Measurements from ENCODE around the gene DCAF8L1.
"Not testable (repeated sequence)": the region's sequence is repeated elsewhere in the genome, so short reads cannot be mapped to it uniquely, and the experiment has no call there.

The DCAF8L1 gene

GRCh38 chrX:27981349-27981748, at the start of gene DCAF8L1:
Gene DCAF8L1 (minus strand): TSS chrX:27981449. CDS start chrX:27981334, 115 bp downstream.
- DNase-seq = no peak

- no peak for DNase-seq
Observed at GRCh38 chrX:28022371-28022770, 41.1 kb upstream of the DCAF8L1 start.

GRCh38 chrX:28016823-28017222, 35.6 kb upstream of the DCAF8L1 start:
- no peak for DNase-seq

- no peak for DNase-seq
Observed at GRCh38 chrX:28015993-28016392, 34.7 kb upstream of the DCAF8L1 start.

GRCh38 chrX:28010875-28011274, 29.6 kb upstream of the DCAF8L1 start:
- no peak for DNase-seq

GRCh38 chrX:27998666-27999065, 17.4 kb upstream of the DCAF8L1 start:
- no peak for DNase-seq

- DNase-seq = no peak
Observed at GRCh38 chrX:27997622-27998021, 16.4 kb upstream of the DCAF8L1 start.

GRCh38 chrX:27996132-27996531, 14.9 kb upstream of the DCAF8L1 start:
- DNase-seq = no peak

- DNase-seq = no peak
Observed at GRCh38 chrX:27995611-27996010, 14.4 kb upstream of the DCAF8L1 start.

- no peak for DNase-seq
Observed at GRCh38 chrX:27987862-27988646, 6.8 kb upstream of the DCAF8L1 start.

GRCh38 chrX:27976934-27977333, 4.3 kb downstream of the DCAF8L1 start:
- DNase-seq = not testable (repeated sequence)

GRCh38 chrX:27976284-27976683, 5.0 kb downstream of the DCAF8L1 start:
- DNase-seq = no peak

GRCh38 chrX:27968878-27969277, 12.4 kb downstream of the DCAF8L1 start:
- no peak for DNase-seq

GRCh38 chrX:27968352-27968751, 12.9 kb downstream of the DCAF8L1 start:
- no peak for DNase-seq

GRCh38 chrX:27966955-27967354, 14.3 kb downstream of the DCAF8L1 start:
- no peak for DNase-seq

GRCh38 chrX:27966492-27966891, 14.8 kb downstream of the DCAF8L1 start:
- DNase-seq = no peak

GRCh38 chrX:27965348-27965747, 15.9 kb downstream of the DCAF8L1 start:
- not testable (repeated sequence) for DNase-seq

GRCh38 chrX:27964432-27964831, 16.8 kb downstream of the DCAF8L1 start:
- no peak for DNase-seq

- not testable (repeated sequence) for DNase-seq
Observed at GRCh38 chrX:27960410-27960809, 20.8 kb downstream of the DCAF8L1 start.

- no peak for DNase-seq
Observed at GRCh38 chrX:27953171-27953570, 28.1 kb downstream of the DCAF8L1 start.

GRCh38 chrX:27933361-27933760, 47.9 kb downstream of the DCAF8L1 start:
- DNase-seq = no peak
